CD14-positive monocyte (primary cell): ENCODE measurements around the gene PRL. TPM values are rescaled to one million over a fixed set of nuclear protein-coding genes. Genes with fewer than 3 reads are reported as not detected.

Source experiments
- DNase-seq, 3 donors: peaks; one replicate each; pipeline ENCODE4 v3.0.0-alpha.2; 2011 to 2022
- H2AFZ ChIP-seq: 2 replicates; pipeline ENCODE4 v1.6.0; 2012; ENCODE audit warnings: mild to moderate bottlenecking, low read depth, low read length, inconsistent platforms; ENCODE audit not compliant: insufficient read depth, poor library complexity, severe bottlenecking
- H3K27ac ChIP-seq, 2 donors: 1 replicate in 1 of 2; 2 replicates in 1 of 2; pipeline ENCODE4 v1.5.1; 2012 to 2013; ENCODE audit warnings: low read length in 2 of 2, control low read depth in 1 of 2, inconsistent platforms in 1 of 2, low read depth in 1 of 2, mild to moderate bottlenecking in 1 of 2
- H3K27me3 ChIP-seq, 2 donors: one replicate each; pipeline versions ENCODE4 v1.6.0 to v1.6.1; 2011 to 2013; ENCODE audit warnings: low read length in 2 of 2; ENCODE audit not compliant: control insufficient read depth in 2 of 2, insufficient read depth in 2 of 2
- H3K36me3 ChIP-seq, 2 donors: replicated peaks in 1 of 2; 1 replicate in 1 of 2; 2 replicates in 1 of 2; pipeline versions ENCODE4 v1.5.1 to v1.6.1; 2012 to 2013; ENCODE audit warnings: low read length in 2 of 2, control low read depth in 1 of 2, inconsistent platforms in 1 of 2, mild to moderate bottlenecking in 1 of 2; ENCODE audit not compliant: insufficient read depth in 2 of 2, control insufficient read depth in 1 of 2
- H3K4me1 ChIP-seq, 2 donors: 1 replicate in 1 of 2; 2 replicates in 1 of 2; pipeline versions ENCODE4 v1.5.1 to v1.6.1; 2012 to 2013; ENCODE audit warnings: low read length in 2 of 2, control low read depth in 1 of 2, inconsistent platforms in 1 of 2, mild to moderate bottlenecking in 1 of 2, moderate library complexity in 1 of 2; ENCODE audit not compliant: insufficient read depth in 2 of 2, control insufficient read depth in 1 of 2
- H3K4me2 ChIP-seq: replicated peaks from 2 replicates; pipeline ENCODE3; 2012; ENCODE audit warnings: low read length, moderate library complexity, mild to moderate bottlenecking; ENCODE audit not compliant: poor library complexity, severe bottlenecking; ENCODE audit errors: extremely low read depth
- H3K4me3 ChIP-seq, 3 experiments: fragments of 200-600 bp in 1 of 3; sonication (generic) in 1 of 3; replicated peaks in 1 of 3; 1 replicate in 2 of 3; 2 replicates in 1 of 3; pipeline ENCODE4 v1.5.1; 2011 to 2013; ENCODE audit warnings: low read length in 3 of 3, mild to moderate bottlenecking in 3 of 3, control low read depth in 2 of 3, low read depth in 2 of 3, inconsistent platforms in 1 of 3, moderate library complexity in 1 of 3
- H3K79me2 ChIP-seq: 2 replicates; pipeline ENCODE4 v1.6.0; 2012; ENCODE audit warnings: mild to moderate bottlenecking, control low read depth, inconsistent platforms, low read length, moderate library complexity; ENCODE audit not compliant: insufficient read depth
- H3K9ac ChIP-seq: 2 replicates; pipeline ENCODE4 v1.6.0; 2017; ENCODE audit warnings: low read length, mild to moderate bottlenecking; ENCODE audit not compliant: insufficient read depth, poor library complexity, severe bottlenecking
- H3K9me3 ChIP-seq, 2 donors: replicated peaks in 1 of 2; 1 replicate in 1 of 2; 2 replicates in 1 of 2; pipeline versions ENCODE4 v1.5.1 to v1.6.1; 2012 to 2013; ENCODE audit warnings: low read length in 2 of 2, control low read depth in 1 of 2; ENCODE audit not compliant: control insufficient read depth in 1 of 2, insufficient read depth in 1 of 2
- H4K20me1 ChIP-seq: 2 replicates; pipeline ENCODE4 v1.6.0; 2012; ENCODE audit warnings: mild to moderate bottlenecking, low read length, control low read depth, moderate library complexity; ENCODE audit not compliant: insufficient read depth
- H3K27ac Mint-ChIP-seq, 7 donors: one replicate each; pipeline ENCODE4 v1.8.0; 2020; ENCODE audit warnings: mild to moderate bottlenecking in 7 of 7, mixed read lengths in 7 of 7, moderate library complexity in 6 of 7, inconsistent platforms in 2 of 7
- H3K27me3 Mint-ChIP-seq, 3 donors: one replicate each; pipeline ENCODE4 v1.8.0; 2021 to 2022; ENCODE audit warnings: low read depth in 3 of 3, mild to moderate bottlenecking in 3 of 3, mixed read lengths in 3 of 3, moderate library complexity in 3 of 3, inconsistent platforms in 1 of 3
- H3K36me3 Mint-ChIP-seq, 2 donors: one replicate each; pipeline ENCODE4 v1.8.0; 2020; ENCODE audit warnings: mixed read lengths in 2 of 2, inconsistent platforms in 1 of 2, mild to moderate bottlenecking in 1 of 2
- H3K4me1 Mint-ChIP-seq: one replicate; pipeline ENCODE4 v1.8.0; 2020; ENCODE audit warnings: mild to moderate bottlenecking, mixed read lengths
- H3K4me3 Mint-ChIP-seq, 2 donors: one replicate each; pipeline ENCODE4 v1.8.0; 2020; ENCODE audit warnings: mild to moderate bottlenecking in 2 of 2, mixed read lengths in 2 of 2, moderate library complexity in 1 of 2
- H3K9me3 Mint-ChIP-seq, 7 donors: one replicate each; pipeline ENCODE4 v1.8.0; 2020 to 2022; ENCODE audit warnings: mixed read lengths in 7 of 7, mild to moderate bottlenecking in 6 of 7, moderate library complexity in 6 of 7, inconsistent platforms in 2 of 7
- CTCF ChIP-seq: fragments of 200-600 bp; IDR thresholded peaks from one replicate; pipeline ENCODE4 v1.8.0; 2022; ENCODE audit warnings: antibody characterized with exemption, mild to moderate bottlenecking
- WGBS: methylation state at CpG from one replicate; pipeline ENCODE4 v1.1.5; 2013; ENCODE audit warnings: missing lambda C conversion rate; ENCODE audit not compliant: insufficient coverage; 5-methylcytosine and 5-hydroxymethylcytosine counted together
- intact Hi-C, 2 donors: fragments of 100-400 bp; cut with micrococcal nuclease; formaldehyde crosslinking; loops; one replicate each; pipeline versions ENCODE4 v1.15.0 to v1.15.1; 2023
- polyA plus RNA-seq, 3 donors: library from polyadenylated mRNA; depleted of rRNA in 1 of 3; unstranded in 2 of 3; stranded (reverse) in 1 of 3; fragments of 300-500 nt in 2 of 3; fragments of >200 nt in 1 of 3; fragmentation: Illumina TruSeq in 2 of 3; gene quantifications; 1 replicate in 2 of 3; 2 replicates in 1 of 3; pipeline ENCODE4 v1.2.3, GENCODE V29; 2012 to 2021

Gene PRL
- polyA plus RNA-seq, 3 donors = 0.13 to 0.42 TPM; not detected in 1

DNA sequence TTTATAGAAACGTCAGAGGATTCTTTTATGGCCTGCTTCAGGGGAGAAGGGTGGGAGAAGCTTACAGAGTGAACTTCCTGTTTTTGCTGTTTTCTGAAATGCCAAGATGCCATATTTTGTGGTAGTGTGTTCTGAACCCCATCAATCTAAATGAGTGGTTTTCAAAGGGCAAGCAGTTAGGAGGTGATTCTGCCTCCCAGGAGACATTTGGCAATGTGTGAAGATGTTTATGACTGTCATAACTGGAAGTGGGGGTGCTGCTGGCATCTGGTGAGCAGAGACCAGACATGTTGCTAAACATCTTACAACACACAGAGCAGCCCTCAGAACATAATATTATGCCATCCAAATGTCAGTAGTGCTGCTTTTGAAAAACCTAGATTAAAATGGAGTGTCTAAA is 6.0 kb upstream of the PRL start:
- intact Hi-C loops = no loop called here
- no peak for TF ChIP-seq CTCF

DNA sequence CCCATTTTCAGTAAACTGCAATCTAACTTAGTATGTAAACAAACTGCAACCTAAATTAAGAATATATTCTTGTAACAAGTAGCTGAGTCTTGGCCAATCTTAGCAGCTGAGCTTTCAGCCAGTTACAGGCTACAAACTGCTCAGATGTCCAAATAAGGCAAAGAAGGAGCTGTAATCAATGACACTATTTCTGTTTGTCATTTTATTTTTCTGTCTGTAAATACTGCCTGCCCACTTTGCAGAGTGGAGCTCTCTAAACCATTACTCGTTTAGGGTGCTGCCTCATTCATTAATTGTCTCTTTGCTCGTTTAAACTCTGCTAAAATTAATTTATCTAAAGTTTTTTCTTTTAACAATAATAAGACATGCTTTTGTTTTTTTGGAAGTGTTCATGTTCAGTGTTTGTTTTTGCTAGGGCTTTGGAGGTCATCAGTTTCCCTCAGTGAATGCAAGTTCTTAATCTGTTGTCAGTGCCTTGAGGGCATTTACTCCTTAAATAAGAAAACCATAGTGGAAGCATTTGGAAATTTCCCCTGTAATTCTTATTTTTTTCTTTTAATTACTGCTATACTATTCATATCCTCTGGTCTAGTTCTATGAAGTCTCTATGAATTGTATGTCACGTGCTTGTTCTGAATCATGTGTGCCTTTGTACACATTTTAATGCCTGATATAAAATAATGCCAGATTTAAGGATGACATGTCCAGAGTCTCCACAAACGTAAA is 3.6 kb upstream of the PRL start:
- Histone ChIP-seq H3K36me3 (no peaks in the 10 kb centered on the region), H3K9me3 (no peaks in the 10 kb centered on the region), H3K4me3 (no peak overlapping the region), H3K4me1 (peaks cover 6 to 16% of the 10 kb centered on the region in 2 donors), H3K79me2 (no peaks in the 10 kb centered on the region), H4K20me1 (no peaks in the 10 kb centered on the region), H3K4me2 (no peak overlapping the region), H3K27ac (no peak overlapping the region), H3K27me3 (no peaks in the 10 kb centered on the region), H2AFZ (no peak overlapping the region), H3K9ac (no peak overlapping the region)
- no peaks in the 10 kb centered on the region for H3K27me3 Mint-ChIP-seq
- H3K27ac Mint-ChIP-seq = no peak overlapping the region
- H3K4me3 Mint-ChIP-seq = no peak overlapping the region
- no peak for DNase-seq
- no peak for TF ChIP-seq CTCF
- peaks cover 0 to 1% (median 0%) of the 10 kb centered on the region in 7 donors for H3K9me3 Mint-ChIP-seq
- peaks cover 13% of the 10 kb centered on the region for H3K4me1 Mint-ChIP-seq
- H3K36me3 Mint-ChIP-seq = no peaks in the 10 kb centered on the region
- intact Hi-C loops = no loop called here
- WGBS = no CpG with 5 or more reads among the region's 4 CpGs

More for the DNA sequence above, 6.0 kb upstream of the PRL start:
- Mint-ChIP-seq H3K4me1 (peaks cover 13% of the 10 kb centered on the region), H3K9me3 (peaks cover 0 to 6% (median under 1%) of the 10 kb centered on the region in 7 donors), H3K4me3 (no peak overlapping the region), H3K27ac (peak overlapping the region in 4 of 7 donors; percentile 12 to 43 (median 16)), H3K36me3 (no peaks in the 10 kb centered on the region), H3K27me3 (no peaks in the 10 kb centered on the region)
- Histone ChIP-seq H3K4me2 (no peak overlapping the region), H3K79me2 (no peaks in the 10 kb centered on the region), H2AFZ (peak overlapping the region; percentile 39), H3K9me3 (no peaks in the 10 kb centered on the region), H3K36me3 (no peaks in the 10 kb centered on the region), H3K4me3 (no peak overlapping the region), H3K4me1 (peaks cover 6 to 16% of the 10 kb centered on the region in 2 donors), H3K27me3 (no peaks in the 10 kb centered on the region), H3K27ac (peak overlapping the region in 1 of 2 donors; percentile 24), H4K20me1 (no peaks in the 10 kb centered on the region), H3K9ac (peak overlapping the region; percentile 9)
- 0% methylated on average over 1 of the region's 1 CpG for WGBS
- DNase-seq = peak; percentile 29 to 48 (median 44)
